ENCODE results near the gene KRT79. TPM values are rescaled to one million over a fixed set of nuclear protein-coding genes. Genes with fewer than 3 reads are reported as not detected.

The KRT79 gene
- total and polyA plus RNA-seq, 9 of the 15 experiments (the other 6 are each of a cell fraction or from before 2014, with no cell fraction given) = 0.03 to 2.3 (median 0.23) TPM; not detected in 2

GRCh38 chr12:52819731-52820510 is 14.2 kb downstream of the KRT79 start:
- in situ Hi-C loops (cut with MboI) (no loop called here), intact Hi-C loops (cut with micrococcal nuclease) (no loop called here)
- ATAC-seq (no peak), DNase-seq (ENCODE audit: extremely low read depth in 1 of 4, low spot score in 3 of 4) (no peak), FAIRE-seq (no peak)
- WGBS (ENCODE audit: insufficient coverage, low coverage, missing lambda C conversion rate) = 3% methylated on average over 7 of the region's 7 CpGs
- Histone ChIP-seq H3K9me1 (ENCODE audit: control insufficient read depth, insufficient read depth, low read length) (no peaks in the 10 kb centered on the region), H3K9me3 (replicated peaks; ENCODE audit: control insufficient read depth, insufficient read depth, low read depth, low read length) (no peaks in the 10 kb centered on the region), H2AFZ (ENCODE audit: low read depth, low read length) (no peak overlapping the region), H4K20me1 (replicated peaks; ENCODE audit: control insufficient read depth, insufficient read depth, low read length) (no peaks in the 10 kb centered on the region; the same call in 1 of the 2 replicates), H3K4me3 (no peak overlapping the region), H3K4me2 (ENCODE audit: insufficient read depth, low read length) (no peak overlapping the region), H3K36me3 (ENCODE audit: control insufficient read depth, insufficient read depth, low read length) (no peaks in the 10 kb centered on the region), H3K27ac (ENCODE audit: extremely low read depth, low read depth, low read length) (no peak overlapping the region), H3K79me2 (ENCODE audit: control insufficient read depth, insufficient read depth, low read length) (no peaks in the 10 kb centered on the region), H3K27me3 (ENCODE audit: control insufficient read depth in 2 of 2, insufficient read depth in 2 of 2, low read length in 2 of 2) (peaks cover 22 to 72% of the 10 kb centered on the region in 2 experiments; a peak in 4 of 5 replicates), H3K9ac (ENCODE audit: insufficient read depth in 1 of 2, low read depth in 2 of 2, low read length in 2 of 2) (no peak overlapping the region), H3K4me1 (replicated peaks in 1 of 2; ENCODE audit: control insufficient read depth in 2 of 2, insufficient read depth in 2 of 2, low read length in 2 of 2) (no peaks in the 10 kb centered on the region; a peak in 2 of 5 replicates)
- TF ChIP-seq RBFOX2 (IDR thresholded peaks at IDR 0.05; ENCODE audit: low read depth, low read length) = no peak
- TF ChIP-seq BCOR (IDR thresholded peaks at IDR 0.05) = peak; percentile 64
- TF ChIP-seq RBM25 (IDR thresholded peaks at IDR 0.05; ENCODE audit: low read depth, low read length, severe bottlenecking) = peak; percentile 88
- TF ChIP-seq ZNF766 (CRISPR knock-in tag; conservative IDR thresholded peaks at IDR 0.05) = no peak
- peak; percentile 71 for TF ChIP-seq ZFP36 (IDR thresholded peaks at IDR 0.05; ENCODE audit: low read depth, low read length, partially characterized antibody)
- BruUV-seq (replicated peaks) = no TSS peak
- ChIA-PET CTCF (ENCODE audit: low intra/inter-chr PET ratio) (interaction anchor here (0.6 kb wide), 1 partner anchor 19 kb away, joined by 3 read pairs; no protein-coding TSS in a partner anchor), POLR2A (interaction anchor here (0.6 to 1.1 kb wide), 3 partner anchors 13 to 252 kb away, joined by 3 to 5 read pairs (median 3); no protein-coding TSS in a partner anchor)

All from K562 (cell line).